ENCODE data around the gene CCDC106. TPM values are rescaled to one million over a fixed set of nuclear protein-coding genes. Genes with fewer than 3 reads are reported as not detected.

Gene CCDC106
- polyA plus RNA-seq, 1 donor (not counting 4 experiments of a cell fraction or from before 2014, with no cell fraction given) = 3.1 TPM

- no peak for FAIRE-seq
- Histone ChIP-seq H2AFZ (ENCODE audit: control insufficient read depth, low read length) (no peak overlapping the region), H3K9me1 (ENCODE audit: control insufficient read depth, extremely low read depth, insufficient read depth, low read length) (no peaks in the 10 kb centered on the region), H3K27me3 (ENCODE audit: control insufficient read depth, extremely low read depth, insufficient read depth, low read length) (no peaks in the 10 kb centered on the region), H3K9me3 (ENCODE audit: control insufficient read depth, low read depth, low read length) (no peaks in the 10 kb centered on the region), H3K36me3 (ENCODE audit: control insufficient read depth in 2 of 2, extremely low read depth in 1 of 2, insufficient read depth in 2 of 2, low read length in 2 of 2) (no peaks in the 10 kb centered on the region), H4K20me1 (ENCODE audit: control insufficient read depth, extremely low read depth, insufficient read depth, low read length) (no peaks in the 10 kb centered on the region), H3K4me2 (ENCODE audit: control insufficient read depth, extremely low read depth, insufficient read depth, low read depth, low read length) (no peak overlapping the region), H3K4me1 (ENCODE audit: control insufficient read depth, extremely low read depth, insufficient read depth, low read length) (peaks cover 13% of the 10 kb centered on the region), H3K27ac (ENCODE audit: control insufficient read depth, insufficient read depth, low read length) (no peak overlapping the region), H3K79me2 (ENCODE audit: control insufficient read depth, insufficient read depth, low read length) (no peaks in the 10 kb centered on the region), H3K4me3 (ENCODE audit: control insufficient read depth in 2 of 3, extremely low read depth in 1 of 3, insufficient read depth in 2 of 3, low read depth in 1 of 3, low read length in 3 of 3) (no peak overlapping the region), H3K9ac (ENCODE audit: control insufficient read depth, extremely low read depth, insufficient read depth, low read length) (no peak overlapping the region)
- no peak for DNase-seq (ENCODE audit: low read depth, low spot score)
- dilution Hi-C loops (cut with MboI; ENCODE audit: extremely low pct_ligation_motif_present, low sequenced_read_pairs) = no loop called here
- TF ChIP-seq CTCF (optimal IDR thresholded peaks at IDR 0.05 in 1 of 3, IDR thresholded peaks at IDR 0.05 in 1 of 3, conservative IDR thresholded peaks at IDR 0.05 in 1 of 3; ENCODE audit: extremely low read depth in 1 of 3, insufficient read depth in 2 of 3, low read length in 3 of 3) (no peak), EZH2 (IDR thresholded peaks at IDR 0.05; ENCODE audit: low read length) (no peak)
These were observed 21.7 kb upstream of the CCDC106 start for GRCh38 chr19:55626350-55626749.

GRCh38 chr19:55632463-55632834 is 15.6 kb upstream of the CCDC106 start:
- TF ChIP-seq CTCF (optimal IDR thresholded peaks at IDR 0.05 in 1 of 3, IDR thresholded peaks at IDR 0.05 in 1 of 3, conservative IDR thresholded peaks at IDR 0.05 in 1 of 3; ENCODE audit: extremely low read depth in 1 of 3, insufficient read depth in 2 of 3, low read length in 3 of 3) (peak; percentile 59 to 89 (median 80)), EZH2 (IDR thresholded peaks at IDR 0.05; ENCODE audit: low read length) (no peak)
- DNase-seq (ENCODE audit: low read depth, low spot score) (peak; percentile 98), FAIRE-seq (peak; percentile 64)
- Histone ChIP-seq H3K4me3 (ENCODE audit: control insufficient read depth in 2 of 3, extremely low read depth in 1 of 3, insufficient read depth in 2 of 3, low read depth in 1 of 3, low read length in 3 of 3) (no peak overlapping the region), H3K4me2 (ENCODE audit: control insufficient read depth, extremely low read depth, insufficient read depth, low read depth, low read length) (no peak overlapping the region), H3K27me3 (ENCODE audit: control insufficient read depth, extremely low read depth, insufficient read depth, low read length) (no peaks in the 10 kb centered on the region), H3K27ac (ENCODE audit: control insufficient read depth, insufficient read depth, low read length) (no peak overlapping the region), H3K79me2 (ENCODE audit: control insufficient read depth, insufficient read depth, low read length) (peaks cover 25% of the 10 kb centered on the region), H3K4me1 (ENCODE audit: control insufficient read depth, extremely low read depth, insufficient read depth, low read length) (peaks cover 14% of the 10 kb centered on the region), H3K9me3 (ENCODE audit: control insufficient read depth, low read depth, low read length) (no peaks in the 10 kb centered on the region), H4K20me1 (ENCODE audit: control insufficient read depth, extremely low read depth, insufficient read depth, low read length) (no peaks in the 10 kb centered on the region), H3K36me3 (ENCODE audit: control insufficient read depth in 2 of 2, extremely low read depth in 1 of 2, insufficient read depth in 2 of 2, low read length in 2 of 2) (no peaks in the 10 kb centered on the region), H3K9ac (ENCODE audit: control insufficient read depth, extremely low read depth, insufficient read depth, low read length) (no peak overlapping the region), H2AFZ (ENCODE audit: control insufficient read depth, low read length) (peak overlapping the region; percentile 56), H3K9me1 (ENCODE audit: control insufficient read depth, extremely low read depth, insufficient read depth, low read length) (peaks cover 2% of the 10 kb centered on the region)
- dilution Hi-C loops (cut with MboI; ENCODE audit: extremely low pct_ligation_motif_present, low sequenced_read_pairs) = no loop called here

All from keratinocyte (primary cell).